GM21529 (cell line): ENCODE data around the gene CDKN2AIPNL.
"Not testable (repeated sequence)": the region's sequence is repeated elsewhere in the genome, so short reads cannot be mapped to it uniquely, and the experiment has no call there.

Experiments
- ATAC-seq: cut with Tn5 transposase; IDR thresholded peaks from one replicate; pipeline ENCODE4 v1.9.1; 2021; ENCODE audit not compliant: unreplicated experiment

The CDKN2AIPNL gene

GRCh38 chr5:134403951-134404350, 7.7 kb downstream of the CDKN2AIPNL start:
- ATAC-seq = no peak

GRCh38 chr5:134398609-134399155, 13.0 kb downstream of the CDKN2AIPNL start:
- no peak for ATAC-seq

GRCh38 chr5:134397196-134397595, 14.5 kb downstream of the CDKN2AIPNL start:
- ATAC-seq = no peak

GRCh38 chr5:134396274-134396673, 15.4 kb downstream of the CDKN2AIPNL start:
- ATAC-seq = no peak

- no peak for ATAC-seq
These were observed 16.7 kb downstream of the CDKN2AIPNL start for GRCh38 chr5:134394932-134395331.

- no peak for ATAC-seq
These were observed 19.4 kb downstream of the CDKN2AIPNL start for GRCh38 chr5:134392301-134392700.

GRCh38 chr5:134387443-134387842, 24.2 kb downstream of the CDKN2AIPNL start:
- no peak for ATAC-seq

- ATAC-seq = no peak
These were observed 27.5 kb downstream of the CDKN2AIPNL start for GRCh38 chr5:134383980-134384697.

GRCh38 chr5:134382204-134382603, 29.5 kb downstream of the CDKN2AIPNL start:
- not testable (repeated sequence) for ATAC-seq

GRCh38 chr5:134380346-134380745, 31.3 kb downstream of the CDKN2AIPNL start:
- ATAC-seq = no peak

- no peak for ATAC-seq
These were observed 37.4 kb downstream of the CDKN2AIPNL start for GRCh38 chr5:134374232-134374631.

- not testable (repeated sequence) for ATAC-seq
These were observed 38.0 kb downstream of the CDKN2AIPNL start for GRCh38 chr5:134373633-134374032.

GRCh38 chr5:134371834-134372340, 39.8 kb downstream of the CDKN2AIPNL start:
- ATAC-seq = no peak

GRCh38 chr5:134370871-134371833, 40.5 kb downstream of the CDKN2AIPNL start, which contains the start of gene UBE2B:
Gene UBE2B (plus strand): TSS chr5:134371569. CDS start chr5:134371596, 27 bp downstream.
- peak; percentile 72 for ATAC-seq

GRCh38 chr5:134370311-134370870, 41.3 kb downstream of the CDKN2AIPNL start:
- ATAC-seq = peak; percentile 4

GRCh38 chr5:134365604-134366003, 46.1 kb downstream of the CDKN2AIPNL start:
- no peak for ATAC-seq

GRCh38 chr5:134355681-134356080, 56.0 kb downstream of the CDKN2AIPNL start:
- no peak for ATAC-seq
